KG1 (cell line): ENCODE results near the gene ADAMTS19.
"Not testable (repeated sequence)": the region's sequence is repeated elsewhere in the genome, so short reads cannot be mapped to it uniquely, and the experiment has no call there.

ENCODE experiments used
- DNase-seq: peaks from one replicate; lab custom pipeline; 2025; lab: John Stamatoyannopoulos, UW

The ADAMTS19 gene, protein sequence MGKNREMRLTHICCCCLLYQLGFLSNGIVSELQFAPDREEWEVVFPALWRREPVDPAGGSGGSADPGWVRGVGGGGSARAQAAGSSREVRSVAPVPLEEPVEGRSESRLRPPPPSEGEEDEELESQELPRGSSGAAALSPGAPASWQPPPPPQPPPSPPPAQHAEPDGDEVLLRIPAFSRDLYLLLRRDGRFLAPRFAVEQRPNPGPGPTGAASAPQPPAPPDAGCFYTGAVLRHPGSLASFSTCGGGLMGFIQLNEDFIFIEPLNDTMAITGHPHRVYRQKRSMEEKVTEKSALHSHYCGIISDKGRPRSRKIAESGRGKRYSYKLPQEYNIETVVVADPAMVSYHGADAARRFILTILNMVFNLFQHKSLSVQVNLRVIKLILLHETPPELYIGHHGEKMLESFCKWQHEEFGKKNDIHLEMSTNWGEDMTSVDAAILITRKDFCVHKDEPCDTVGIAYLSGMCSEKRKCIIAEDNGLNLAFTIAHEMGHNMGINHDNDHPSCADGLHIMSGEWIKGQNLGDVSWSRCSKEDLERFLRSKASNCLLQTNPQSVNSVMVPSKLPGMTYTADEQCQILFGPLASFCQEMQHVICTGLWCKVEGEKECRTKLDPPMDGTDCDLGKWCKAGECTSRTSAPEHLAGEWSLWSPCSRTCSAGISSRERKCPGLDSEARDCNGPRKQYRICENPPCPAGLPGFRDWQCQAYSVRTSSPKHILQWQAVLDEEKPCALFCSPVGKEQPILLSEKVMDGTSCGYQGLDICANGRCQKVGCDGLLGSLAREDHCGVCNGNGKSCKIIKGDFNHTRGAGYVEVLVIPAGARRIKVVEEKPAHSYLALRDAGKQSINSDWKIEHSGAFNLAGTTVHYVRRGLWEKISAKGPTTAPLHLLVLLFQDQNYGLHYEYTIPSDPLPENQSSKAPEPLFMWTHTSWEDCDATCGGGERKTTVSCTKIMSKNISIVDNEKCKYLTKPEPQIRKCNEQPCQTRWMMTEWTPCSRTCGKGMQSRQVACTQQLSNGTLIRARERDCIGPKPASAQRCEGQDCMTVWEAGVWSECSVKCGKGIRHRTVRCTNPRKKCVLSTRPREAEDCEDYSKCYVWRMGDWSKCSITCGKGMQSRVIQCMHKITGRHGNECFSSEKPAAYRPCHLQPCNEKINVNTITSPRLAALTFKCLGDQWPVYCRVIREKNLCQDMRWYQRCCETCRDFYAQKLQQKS

DNA sequence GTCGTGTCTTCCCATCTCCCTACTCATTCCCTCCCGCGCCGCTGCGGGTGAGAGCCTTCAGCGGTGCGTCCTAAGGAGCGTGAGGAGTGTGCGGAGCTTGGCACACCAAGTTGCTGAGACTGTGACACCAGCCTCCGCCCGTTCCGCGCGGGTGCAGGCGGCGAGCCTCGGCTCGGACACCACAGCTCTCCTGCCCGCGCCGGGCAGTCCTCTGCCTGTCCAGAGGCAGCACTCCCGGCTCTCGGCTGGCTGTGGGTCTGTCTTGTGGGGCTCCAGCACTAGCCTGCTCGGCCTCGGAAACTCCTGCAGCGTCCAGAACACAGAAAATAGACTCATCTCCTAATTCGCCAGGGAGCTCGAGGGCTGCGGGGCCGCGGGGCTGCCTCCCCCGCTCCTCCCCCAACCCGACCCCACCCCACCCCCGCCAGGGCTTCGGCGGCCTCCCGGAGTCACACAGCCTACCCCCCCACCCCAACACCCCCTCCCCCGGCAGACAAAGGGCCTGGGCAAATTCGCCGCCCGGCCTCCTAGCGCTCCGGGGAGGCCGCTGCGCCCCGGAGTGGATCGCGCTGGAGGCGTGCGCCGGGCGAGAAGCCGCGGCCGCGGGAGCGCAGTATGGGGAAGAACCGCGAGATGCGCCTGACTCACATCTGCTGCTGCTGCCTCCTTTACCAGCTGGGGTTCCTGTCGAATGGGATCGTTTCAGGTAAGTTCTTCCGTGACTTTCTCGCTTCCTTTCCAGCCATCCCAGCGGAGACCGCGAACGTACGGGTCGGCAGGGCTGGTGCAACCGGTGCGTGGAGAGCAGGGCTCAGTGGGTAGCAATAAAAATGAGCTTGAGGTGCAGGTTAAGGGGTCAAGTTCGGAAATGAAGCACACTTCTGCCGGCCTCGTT lies at the start of gene ADAMTS19:
ADAMTS19 (plus strand) TSS at position 522 of the 895 bp plus-strand sequence; CDS start at position 616, 94 bp downstream.
- no peak for DNase-seq

DNA sequence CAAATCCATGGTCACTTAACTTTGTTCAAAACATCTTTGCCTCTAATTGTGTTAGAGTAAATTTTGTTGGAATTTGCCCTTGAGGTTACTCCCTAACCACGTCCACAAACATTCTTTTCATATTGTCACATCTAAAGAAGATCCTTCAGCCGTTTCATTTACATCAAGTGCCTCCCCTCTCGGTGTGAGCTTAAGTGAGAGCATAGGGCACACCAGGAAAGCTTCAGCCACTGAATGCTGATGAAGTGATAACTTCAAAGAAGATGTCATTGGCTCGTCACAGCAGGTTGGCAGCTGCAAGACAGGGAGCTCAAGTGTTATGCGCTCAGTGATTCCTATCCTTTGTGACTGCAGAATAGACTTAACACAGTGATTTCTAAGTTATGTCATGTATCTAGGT lies 49.6 kb upstream of the ADAMTS19 start:
- DNase-seq, result no peak

DNA sequence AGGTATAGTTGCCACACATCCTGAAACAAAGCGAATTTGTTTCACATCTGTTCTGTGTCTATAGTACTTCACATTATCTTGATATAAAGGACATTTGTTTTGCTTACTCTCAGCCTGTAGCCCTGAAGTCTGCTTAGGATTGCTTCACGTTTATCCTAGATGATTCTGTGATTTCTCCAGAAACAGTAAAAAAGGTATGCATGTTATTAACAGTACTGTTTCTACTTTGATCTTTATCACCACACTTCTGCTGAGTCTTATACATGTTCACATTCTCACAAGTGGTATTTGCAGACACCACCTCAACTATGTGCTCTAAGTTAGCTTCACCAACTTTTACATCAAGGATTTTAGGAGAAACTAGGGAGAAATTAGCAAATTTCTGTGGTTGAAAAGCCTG lies 47.4 kb upstream of the ADAMTS19 start:
- no peak for DNase-seq

DNA sequence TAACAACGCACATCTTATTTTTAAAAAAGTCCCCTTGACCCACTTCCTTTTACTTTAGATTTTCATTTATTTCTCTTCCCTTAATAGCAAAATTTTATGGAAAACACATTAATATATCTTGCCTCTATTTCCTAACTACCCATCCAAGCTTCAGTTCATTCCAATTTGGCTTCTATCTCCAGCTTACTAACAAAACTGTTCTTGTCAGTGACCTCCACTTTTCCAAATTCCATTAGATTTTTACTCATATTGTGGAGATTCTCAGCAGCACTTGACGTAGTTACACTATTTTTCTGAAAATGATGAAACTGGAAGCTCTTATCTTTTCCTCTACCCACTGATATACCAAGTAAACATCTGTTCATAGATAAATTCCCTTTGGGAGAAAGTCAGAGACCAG lies 46.5 kb upstream of the ADAMTS19 start:
- DNase-seq, result no peak

DNA sequence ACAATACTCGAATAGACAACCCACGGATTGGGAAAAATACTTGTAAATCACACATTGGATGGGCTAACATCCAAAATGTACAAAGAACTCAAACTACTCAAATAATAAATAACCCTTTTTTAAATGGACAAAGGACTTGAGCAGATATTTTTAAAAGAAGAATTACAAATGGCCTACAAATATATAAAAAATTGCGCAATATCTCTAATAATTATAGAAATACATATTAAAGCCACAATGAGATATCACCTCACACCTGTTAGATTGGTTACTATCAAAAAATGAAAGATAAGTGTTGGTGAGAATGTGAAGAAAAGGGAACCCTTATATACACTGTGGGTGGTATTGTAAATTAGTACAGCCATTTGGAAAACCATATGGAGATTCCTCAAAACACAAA lies 40.8 kb upstream of the ADAMTS19 start:
- no peak for DNase-seq

DNA sequence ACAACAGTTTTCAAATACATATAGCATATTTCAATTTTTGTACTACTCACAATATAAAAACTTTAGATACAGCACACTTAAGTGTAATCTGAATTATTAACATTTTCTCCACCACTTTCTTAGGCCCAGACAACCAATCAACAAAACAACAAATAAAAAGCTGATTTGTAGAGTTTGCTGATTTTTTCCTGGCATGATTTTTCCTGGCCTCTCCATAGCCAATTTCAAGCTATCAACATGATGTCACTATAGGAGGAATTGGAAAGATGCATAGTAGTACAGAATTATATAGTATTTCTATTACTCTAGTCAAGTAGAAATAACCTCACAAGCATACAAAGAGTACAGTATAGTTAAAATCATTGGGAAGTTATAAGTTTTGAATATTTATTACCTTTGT lies 35.1 kb upstream of the ADAMTS19 start:
- DNase-seq, result no peak

DNA sequence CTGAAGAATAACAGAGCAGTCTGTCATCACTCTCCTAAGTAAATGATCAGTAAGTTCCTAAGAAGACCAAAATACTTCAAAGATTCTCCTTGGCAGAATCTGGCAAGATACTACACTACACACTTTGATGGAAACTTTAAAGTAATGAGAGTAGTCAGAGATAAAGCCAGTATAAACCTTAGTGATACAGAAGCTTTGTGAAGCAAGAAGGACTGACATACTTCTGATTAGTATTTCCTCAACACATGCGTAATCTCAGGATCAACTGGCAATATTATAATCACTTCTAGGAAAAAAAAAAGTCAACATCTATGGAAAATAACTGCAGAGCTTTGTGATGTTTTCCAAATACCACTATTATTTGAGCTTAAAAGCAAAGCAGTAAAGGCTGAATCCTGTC lies 34.0 kb upstream of the ADAMTS19 start:
- DNase-seq, result no peak

DNA sequence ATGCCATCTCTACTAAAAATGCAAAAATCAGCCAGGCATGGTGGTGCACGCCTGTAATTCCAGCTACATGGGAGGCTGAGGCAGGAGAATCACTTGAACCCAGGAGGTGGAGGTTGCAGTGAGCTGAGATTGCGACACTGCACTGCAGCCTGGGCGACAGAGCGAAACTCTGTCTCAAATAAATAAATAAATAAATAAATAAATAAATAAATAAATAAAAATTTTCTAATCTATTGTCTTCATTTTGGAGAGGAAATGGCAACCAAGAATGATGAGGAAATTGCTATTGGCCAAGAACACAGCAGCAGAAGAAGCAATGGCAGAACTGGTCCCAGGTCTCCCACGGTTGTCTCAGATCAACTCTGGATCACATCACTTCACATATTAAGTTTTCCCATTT lies 31.5 kb upstream of the ADAMTS19 start:
- not testable (repeated sequence) for DNase-seq

DNA sequence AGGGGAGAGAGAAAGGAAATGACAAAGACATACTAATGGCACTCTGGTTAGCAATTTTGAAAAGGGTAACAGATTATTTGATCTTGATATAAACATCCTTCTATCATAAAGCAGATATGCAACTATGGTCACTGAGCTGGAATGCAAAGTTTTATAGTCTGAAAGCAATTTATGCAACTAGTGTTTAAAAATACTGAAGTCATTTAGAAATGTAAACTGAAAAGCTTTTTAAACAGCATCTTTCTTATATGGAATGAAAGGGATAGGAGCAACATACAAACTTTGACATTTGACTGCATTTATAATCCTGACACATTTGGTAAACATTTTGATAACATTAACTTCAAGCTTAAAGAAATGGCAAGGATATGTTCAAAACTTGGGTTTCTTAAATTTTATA lies 28.7 kb upstream of the ADAMTS19 start:
- DNase-seq, result no peak

DNA sequence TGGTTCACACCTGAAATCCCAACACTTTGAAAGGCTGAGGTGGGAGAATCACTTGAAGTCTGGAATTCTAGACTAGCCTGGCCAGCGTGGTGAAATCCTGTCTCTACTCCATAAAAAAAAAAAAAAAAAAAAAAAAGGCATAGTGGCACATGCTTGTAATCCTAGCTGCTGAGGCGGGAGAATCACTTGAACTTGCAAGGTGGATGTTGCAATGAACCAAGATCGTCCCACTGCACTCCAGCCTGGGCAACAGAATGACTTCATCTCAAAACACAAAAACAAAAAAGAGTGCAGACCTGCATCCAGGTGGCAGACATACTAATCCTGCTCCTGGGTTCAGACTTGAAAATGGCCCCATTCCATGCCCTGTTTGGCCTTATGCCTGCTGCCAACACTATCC lies 21.8 kb upstream of the ADAMTS19 start:
- DNase-seq, result no peak

DNA sequence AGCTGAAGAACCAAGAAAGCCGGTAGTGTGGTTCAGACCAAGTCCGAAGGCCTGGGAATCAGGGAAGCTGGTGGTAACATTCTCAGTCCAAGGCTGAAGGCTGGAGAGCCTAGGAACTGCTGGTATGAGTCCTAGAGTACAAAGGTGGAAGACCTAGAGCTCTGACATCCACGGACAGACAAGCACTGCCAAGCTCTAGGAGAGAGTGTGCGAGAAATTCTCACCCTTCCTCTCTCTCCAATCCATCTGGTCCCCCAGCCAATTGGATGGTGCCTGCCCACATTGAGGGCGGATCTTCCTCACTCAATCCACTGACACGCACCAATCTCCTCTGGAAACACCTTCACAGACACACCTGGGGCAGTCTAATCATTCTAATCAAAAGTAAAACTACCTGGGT lies 19.7 kb upstream of the ADAMTS19 start:
- DNase-seq, result no peak

DNA sequence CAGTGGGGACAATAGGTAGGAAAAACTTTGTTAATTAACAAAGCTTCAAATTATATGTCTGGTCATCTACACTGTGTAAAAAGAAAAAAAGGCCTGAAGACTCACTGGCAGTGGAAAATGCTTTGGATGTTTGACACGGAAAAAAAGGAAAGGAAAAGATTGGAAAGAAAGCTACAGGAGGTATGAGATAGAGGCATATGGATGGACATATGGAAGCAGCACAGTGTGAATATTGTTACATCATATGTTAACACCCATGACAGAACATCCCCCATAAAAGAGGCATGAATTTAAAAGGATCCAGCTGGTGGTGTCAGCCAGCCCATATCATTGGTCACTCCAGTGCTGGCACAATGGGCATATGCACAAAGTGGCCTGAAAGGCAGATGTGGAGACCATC lies 19.0 kb upstream of the ADAMTS19 start:
- no peak for DNase-seq

DNA sequence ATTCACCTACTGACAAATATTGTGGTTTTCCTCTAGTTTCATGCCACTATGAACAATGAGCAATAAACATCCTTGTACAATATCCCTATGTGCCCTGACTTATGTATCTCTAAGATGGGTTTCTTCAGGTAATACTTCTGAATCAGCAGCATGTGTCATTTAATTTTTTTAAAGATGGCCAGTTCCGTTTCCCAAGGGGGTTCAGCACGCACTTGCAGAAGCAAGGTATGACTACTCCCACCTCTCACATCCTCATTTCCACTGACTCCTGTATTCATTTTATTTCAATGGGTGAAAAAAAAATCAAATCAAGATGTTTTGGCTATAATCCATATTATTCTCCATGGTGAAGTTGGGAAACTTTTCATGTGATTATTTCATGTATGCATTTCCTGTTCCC lies 14.7 kb upstream of the ADAMTS19 start:
- no peak for DNase-seq

DNA sequence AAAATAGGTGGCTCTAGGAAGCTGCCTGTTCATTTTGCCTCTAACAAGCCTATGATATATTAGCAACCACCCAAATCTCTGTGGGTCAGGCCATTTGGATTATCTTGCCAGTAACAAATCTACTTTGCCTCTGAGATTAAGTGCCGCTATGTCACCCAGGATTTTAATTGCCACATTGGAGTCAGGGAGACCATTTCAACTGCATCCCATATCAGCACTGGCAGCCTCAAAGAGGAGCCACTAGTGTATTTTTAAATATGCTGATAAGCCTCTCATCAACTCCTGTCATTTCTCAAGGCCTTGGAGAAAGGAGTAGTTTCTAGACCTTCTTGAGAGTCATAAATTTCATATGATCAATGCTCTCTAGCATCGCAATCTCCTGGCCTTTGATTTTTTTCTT lies 12.1 kb upstream of the ADAMTS19 start:
- no peak for DNase-seq

DNA sequence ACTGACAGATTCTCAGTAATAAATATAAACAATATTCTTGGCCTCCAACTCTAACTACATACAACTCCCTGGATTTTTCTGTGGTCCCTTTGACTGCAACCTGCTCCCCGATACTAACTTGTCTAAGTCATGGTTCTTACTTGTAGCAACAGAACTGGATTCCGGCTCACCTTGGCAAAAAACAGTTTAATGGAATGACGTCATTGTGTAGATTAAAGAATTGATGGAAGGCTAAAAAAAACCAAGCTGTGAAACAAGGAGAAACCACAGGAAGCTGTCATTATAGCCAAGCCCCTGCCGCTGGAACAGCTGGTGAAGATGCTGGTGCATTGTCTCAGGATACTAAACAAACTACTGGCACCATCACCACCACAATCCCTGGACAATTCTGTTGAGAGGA lies 11.4 kb upstream of the ADAMTS19 start:
- no peak for DNase-seq

DNA sequence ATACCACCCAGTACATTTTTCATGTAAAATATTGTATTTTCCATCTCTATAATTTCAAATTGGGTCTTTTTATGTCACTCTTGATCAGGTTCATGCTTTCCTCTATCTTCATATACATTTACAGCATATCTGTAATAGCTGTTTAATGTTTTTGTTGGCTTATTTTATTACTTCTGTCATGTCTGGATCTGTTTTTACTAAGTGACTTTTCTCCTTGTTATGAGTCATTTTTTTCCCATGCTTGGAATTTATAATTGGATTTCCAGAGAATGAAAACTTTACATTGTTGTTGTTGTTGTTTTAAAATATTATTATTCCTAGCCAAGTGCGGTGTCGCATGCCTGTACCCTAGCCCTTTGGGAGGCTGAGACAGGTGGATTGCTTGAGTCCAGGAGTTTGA lies 5.6 kb upstream of the ADAMTS19 start:
- no peak for DNase-seq

DNA sequence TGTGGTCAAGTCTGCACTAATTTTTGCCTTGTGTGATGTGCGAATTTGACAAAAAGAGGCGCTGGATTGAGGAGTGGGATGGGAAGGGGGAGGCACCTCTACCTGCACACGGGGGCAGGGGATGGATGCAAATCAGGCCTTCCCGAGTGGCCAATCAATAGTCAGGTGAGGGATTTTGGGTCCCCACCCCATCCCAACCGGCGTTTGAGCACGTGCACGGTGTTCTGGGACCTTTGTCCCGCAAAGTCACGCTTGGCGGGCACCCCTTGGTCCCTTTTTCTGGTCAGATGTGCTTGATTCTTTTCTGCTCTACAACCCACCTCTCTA lies 685 bp upstream of the ADAMTS19 start:
- DNase-seq, result no peak

DNA sequence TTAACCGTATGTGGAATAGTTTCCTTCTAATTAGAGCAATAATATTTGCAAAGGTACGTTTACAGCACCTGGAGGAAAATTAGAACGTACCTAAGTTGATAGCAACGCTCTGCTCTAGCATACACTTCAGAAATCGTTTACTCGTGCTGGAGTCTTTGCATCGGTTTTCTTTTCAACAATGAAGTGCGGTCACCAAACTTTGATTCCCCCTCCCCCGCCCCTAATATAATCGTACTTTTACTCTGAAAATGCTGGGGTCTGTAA lies 506 bp downstream of the ADAMTS19 start:
- no peak for DNase-seq

DNA sequence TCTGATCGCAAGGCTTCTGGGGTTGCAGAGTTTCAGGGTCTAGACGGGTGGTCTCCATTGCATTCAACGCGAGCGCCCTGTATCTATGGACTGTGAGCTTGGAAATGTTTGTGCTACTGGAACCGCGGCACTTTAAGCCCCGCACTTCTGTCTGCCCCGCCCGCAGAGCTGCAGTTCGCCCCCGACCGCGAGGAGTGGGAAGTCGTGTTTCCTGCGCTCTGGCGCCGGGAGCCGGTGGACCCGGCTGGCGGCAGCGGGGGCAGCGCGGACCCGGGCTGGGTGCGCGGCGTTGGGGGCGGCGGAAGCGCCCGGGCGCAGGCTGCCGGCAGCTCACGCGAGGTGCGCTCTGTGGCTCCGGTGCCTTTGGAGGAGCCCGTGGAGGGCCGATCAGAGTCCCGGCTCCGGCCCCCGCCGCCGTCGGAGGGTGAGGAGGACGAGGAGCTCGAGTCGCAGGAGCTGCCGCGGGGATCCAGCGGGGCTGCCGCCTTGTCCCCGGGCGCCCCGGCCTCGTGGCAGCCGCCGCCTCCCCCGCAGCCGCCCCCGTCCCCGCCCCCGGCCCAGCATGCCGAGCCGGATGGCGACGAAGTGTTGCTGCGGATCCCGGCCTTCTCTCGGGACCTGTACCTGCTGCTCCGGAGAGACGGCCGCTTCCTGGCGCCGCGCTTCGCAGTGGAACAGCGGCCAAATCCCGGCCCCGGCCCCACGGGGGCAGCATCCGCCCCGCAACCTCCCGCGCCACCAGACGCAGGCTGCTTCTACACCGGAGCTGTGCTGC lies 1.0 kb downstream of the ADAMTS19 start:
- DNase-seq, result peak; percentile 22

DNA sequence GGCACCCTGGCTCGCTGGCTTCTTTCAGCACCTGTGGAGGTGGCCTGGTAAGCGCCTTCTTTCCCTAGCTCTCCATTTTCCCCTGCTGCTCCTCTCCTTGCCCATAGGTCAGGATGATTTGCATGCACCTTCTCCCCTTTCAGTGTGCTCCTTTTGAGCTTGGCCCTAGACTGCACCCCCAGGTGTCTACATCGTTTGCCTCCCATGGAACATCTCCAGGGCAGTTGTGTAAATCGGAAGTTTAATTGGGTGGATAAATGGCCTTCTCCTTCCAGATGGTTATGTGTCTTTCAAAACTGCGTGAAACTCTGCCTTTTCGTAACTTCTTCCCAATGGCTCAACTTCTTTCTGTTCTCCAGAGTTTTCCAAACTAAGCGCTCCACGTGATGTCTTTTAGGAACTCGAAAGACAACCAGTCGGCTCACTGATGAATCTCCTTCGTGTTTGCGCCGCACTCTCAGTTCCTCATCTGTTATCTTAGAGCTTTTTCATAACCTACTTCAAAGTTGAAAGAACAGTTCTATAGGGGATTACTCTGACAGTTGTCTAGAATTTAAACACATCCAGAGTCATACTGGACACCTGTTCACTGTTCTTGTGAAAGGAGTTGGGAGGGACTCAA lies 1.7 kb downstream of the ADAMTS19 start:
- DNase-seq, result no peak
